GM12891 (cell line): Measurements from ENCODE around the gene TSPOAP1.

ENCODE experiments used
- DNase-seq: peaks from one replicate; pipeline ENCODE4 v3.0.0; 2011; ENCODE audit warnings: low spot score; ENCODE audit not compliant: insufficient read length
- FAIRE-seq: peaks from 2 replicates; lab custom pipeline; 2011; peaks lifted over from hg19 to GRCh38; lab: Jason Lieb, UNC
- PAX5 ChIP-seq: IDR thresholded peaks from 2 replicates; pipeline ENCODE4 v1.6.1; 2011; ENCODE audit warnings: low read length, moderate library complexity, mild to moderate bottlenecking; ENCODE audit not compliant: insufficient read depth, severe bottlenecking
- POLR2A ChIP-seq: IDR thresholded peaks from 2 replicates; pipeline ENCODE4 v1.6.1; 2011; ENCODE audit warnings: low read depth, low read length, control low read depth
- POLR2AphosphoS5 ChIP-seq: IDR thresholded peaks from 2 replicates; pipeline ENCODE4 v1.6.1; 2011; ENCODE audit warnings: low read depth, low read length, control low read depth
- POU2F2 ChIP-seq: IDR thresholded peaks from 2 replicates; pipeline ENCODE4 v1.6.1; 2011; ENCODE audit warnings: low read depth, mild to moderate bottlenecking, control low read depth, low read length, moderate library complexity
- SPI1 ChIP-seq: IDR thresholded peaks from 2 replicates; pipeline ENCODE4 v1.6.1; 2011; ENCODE audit warnings: low read depth, low read length, control low read depth
- TAF1 ChIP-seq: IDR thresholded peaks from 2 replicates; pipeline ENCODE4 v1.6.1; 2011; ENCODE audit warnings: low read depth, low read length, control low read depth

Gene TSPOAP1

GRCh38 chr17:58268774-58269556 lies 59.6 kb downstream of the TSPOAP1 start:
- no peak for FAIRE-seq
- DNase-seq: no peak
- TF ChIP-seq POLR2AphosphoS5: no peak
- TF ChIP-seq PAX5: no peak
- no peak for TF ChIP-seq POLR2A
- no peak for TF ChIP-seq SPI1
- TF ChIP-seq TAF1: no peak
- TF ChIP-seq POU2F2: no peak

DNA sequence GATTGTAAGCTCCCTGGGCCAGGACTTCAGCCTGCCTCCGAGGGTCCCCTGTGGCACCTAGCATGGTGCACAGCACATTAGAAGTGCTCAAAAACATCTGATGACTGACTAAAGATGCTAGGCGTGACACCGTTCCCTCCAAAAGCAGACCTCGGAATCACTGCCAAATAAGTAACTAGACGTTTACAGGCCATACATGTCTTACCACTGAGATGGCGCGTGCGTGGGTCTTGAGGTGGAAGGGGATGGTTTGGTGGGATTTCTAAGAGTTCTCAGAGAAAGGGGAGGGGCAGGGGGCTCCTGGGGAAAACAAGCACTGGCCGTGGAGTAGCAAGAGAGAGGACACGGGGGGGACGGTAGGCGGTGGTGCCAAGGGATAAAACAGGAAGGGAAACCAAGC lies 60.3 kb downstream of the TSPOAP1 start:
- no peak for TF ChIP-seq POLR2AphosphoS5
- TF ChIP-seq SPI1: no peak
- no peak for TF ChIP-seq PAX5
- TF ChIP-seq POU2F2: no peak
- no peak for TF ChIP-seq TAF1
- TF ChIP-seq POLR2A: no peak
- FAIRE-seq (no peak), DNase-seq (no peak)

GRCh38 chr17:58267347-58268324 lies 61.0 kb downstream of the TSPOAP1 start:
- DNase-seq: no peak
- FAIRE-seq: no peak
- TF ChIP-seq SPI1 (no peak), TAF1 (no peak), POU2F2 (no peak), PAX5 (no peak), POLR2AphosphoS5 (no peak), POLR2A (no peak)

DNA sequence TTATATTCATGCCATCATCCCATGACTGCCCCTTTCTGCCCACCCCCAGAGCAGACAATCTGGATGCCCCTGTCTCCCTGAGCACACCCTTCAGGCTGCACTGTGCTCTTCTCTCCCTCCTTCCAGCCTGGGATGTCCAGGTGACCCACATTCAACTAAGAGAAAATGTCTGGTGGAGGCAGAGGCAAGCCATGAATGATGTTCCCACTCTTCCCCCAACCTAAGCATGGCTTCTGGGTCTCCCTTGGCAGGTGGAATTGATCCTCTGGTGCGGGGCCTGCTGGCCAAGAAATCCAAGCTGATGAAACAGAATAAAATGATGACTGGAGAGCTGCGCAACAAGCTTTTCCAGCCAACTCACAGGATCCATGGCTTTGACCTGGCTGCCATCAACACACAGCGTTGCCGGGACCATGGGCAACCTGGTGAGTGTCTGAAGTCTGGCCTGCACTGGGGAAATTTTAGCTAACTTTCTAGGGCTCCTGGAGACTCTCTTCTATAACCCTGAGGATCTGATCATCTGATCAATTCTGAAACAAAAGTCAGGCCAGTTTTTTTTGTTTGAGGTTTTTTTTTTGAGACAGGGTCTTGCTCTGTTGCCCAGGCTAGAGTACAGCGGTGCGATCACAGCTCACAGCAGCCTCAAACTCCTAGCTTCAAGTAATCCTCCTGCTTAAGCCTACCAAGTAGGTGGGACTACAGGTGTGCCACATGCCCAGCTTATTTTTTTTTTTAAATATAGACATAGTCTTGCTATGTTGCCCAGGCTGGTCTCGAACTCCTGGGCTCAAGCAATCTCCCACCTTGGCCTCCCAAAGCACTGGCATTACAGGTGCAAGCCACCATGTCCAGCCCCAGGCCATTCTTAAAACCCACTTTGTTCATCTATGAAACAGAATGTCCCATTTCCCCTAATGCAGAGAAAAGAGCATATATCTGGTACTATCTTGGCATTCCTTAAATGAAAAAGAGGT lies 62.4 kb downstream of the TSPOAP1 start:
- TF ChIP-seq POLR2AphosphoS5 (no peak), POLR2A (no peak), POU2F2 (no peak), PAX5 (no peak), SPI1 (no peak), TAF1 (no peak)
- DNase-seq (no peak), FAIRE-seq (no peak)

DNA sequence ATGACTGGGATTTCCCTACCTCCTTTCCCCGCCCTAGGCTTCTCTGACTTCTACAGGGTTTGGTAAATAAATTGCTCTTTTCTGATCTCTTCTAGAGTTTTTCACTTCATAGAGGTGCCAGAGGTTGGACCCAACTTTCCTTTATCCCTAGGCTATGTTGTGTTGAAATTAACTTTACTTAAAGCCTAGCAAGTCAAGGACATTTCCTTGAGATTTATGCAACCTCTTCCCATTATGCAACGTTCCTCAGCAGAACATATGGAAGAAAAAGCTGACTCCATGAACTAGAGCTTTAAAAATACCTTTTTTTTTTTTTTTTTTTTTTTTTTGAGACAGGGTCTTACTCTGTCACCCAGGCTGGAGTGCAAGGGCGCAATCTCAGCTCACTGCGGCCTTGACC lies 63.3 kb downstream of the TSPOAP1 start:
- FAIRE-seq: no peak
- TF ChIP-seq POU2F2: no peak
- TF ChIP-seq POLR2AphosphoS5: no peak
- no peak for TF ChIP-seq SPI1
- TF ChIP-seq TAF1: no peak
- TF ChIP-seq PAX5: no peak
- TF ChIP-seq POLR2A: no peak
- no peak for DNase-seq

- TF ChIP-seq POLR2AphosphoS5: no peak
- TF ChIP-seq POU2F2: no peak
- TF ChIP-seq TAF1: no peak
- TF ChIP-seq PAX5: no peak
- no peak for TF ChIP-seq SPI1
- no peak for TF ChIP-seq POLR2A
- DNase-seq (no peak), FAIRE-seq (no peak)
These were observed 64.0 kb downstream of the TSPOAP1 start for GRCh38 chr17:58264407-58265103.

DNA sequence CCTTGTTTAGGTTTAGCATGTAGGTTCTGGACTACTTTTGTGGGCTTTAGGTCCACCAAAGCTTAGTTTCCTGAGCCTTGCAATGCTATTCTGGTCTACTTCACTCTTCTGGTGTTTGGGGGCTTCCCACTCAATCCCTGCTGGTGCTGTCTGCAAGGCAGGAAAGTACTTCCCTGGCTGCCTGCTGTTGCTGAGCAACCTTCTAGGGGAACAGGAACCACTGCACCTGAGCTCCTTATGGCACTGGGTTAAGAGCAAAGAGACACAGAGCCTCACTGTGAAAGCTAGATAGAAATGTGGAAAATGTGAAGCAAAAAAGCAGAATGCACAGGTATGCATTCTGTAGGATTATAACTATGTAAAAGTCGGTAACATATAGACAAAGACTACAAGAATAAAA lies 64.8 kb downstream of the TSPOAP1 start:
- no peak for FAIRE-seq
- TF ChIP-seq SPI1: no peak
- TF ChIP-seq TAF1: no peak
- no peak for TF ChIP-seq POLR2A
- TF ChIP-seq POLR2AphosphoS5: no peak
- no peak for TF ChIP-seq POU2F2

DNA sequence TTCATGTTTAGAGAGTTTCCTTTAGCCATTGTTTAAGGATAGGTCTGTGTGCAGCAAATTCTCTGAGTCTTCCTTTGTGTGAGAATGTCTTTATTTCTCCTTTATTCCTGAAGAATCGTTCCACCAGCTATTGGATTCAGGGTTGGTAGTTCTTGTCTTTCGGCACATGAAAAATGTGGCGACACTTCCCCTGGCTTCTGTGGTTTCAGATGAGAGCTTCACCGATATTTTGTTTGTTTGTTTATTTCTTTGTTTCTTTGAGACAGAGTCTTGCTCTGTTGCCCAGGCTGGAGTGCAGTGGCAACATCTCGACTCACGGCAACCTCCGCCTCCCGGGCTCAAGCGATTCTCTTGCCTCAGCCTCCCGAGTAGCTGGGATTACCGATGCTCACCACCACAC lies 66.4 kb downstream of the TSPOAP1 start:
- TF ChIP-seq TAF1 (no peak), POU2F2 (no peak), SPI1 (no peak), POLR2AphosphoS5 (no peak), PAX5 (no peak), POLR2A (no peak)
- DNase-seq (no peak), FAIRE-seq (no peak)

More for the DNA sequence above, 64.8 kb downstream of the TSPOAP1 start:
- no peak for DNase-seq

- DNase-seq (no peak), FAIRE-seq (no peak)
These were observed 73.8 kb downstream of the TSPOAP1 start for GRCh38 chr17:58254803-58255202.

More at GRCh38 chr17:58254803-58255202, 73.8 kb downstream of the TSPOAP1 start:
- no peak for TF ChIP-seq TAF1
- TF ChIP-seq SPI1: no peak
- no peak for TF ChIP-seq POLR2A
- TF ChIP-seq POU2F2: no peak
- TF ChIP-seq POLR2AphosphoS5: no peak
- TF ChIP-seq PAX5: no peak
